Astrocyte (in vitro differentiated cells and primary cell): ENCODE measurements around the gene SCARF1. TPM values are rescaled to one million over a fixed set of nuclear protein-coding genes. Genes with fewer than 3 reads are reported as not detected.

ENCODE experiments used
- DNase-seq: peaks from one replicate; pipeline ENCODE4 v3.0.0-alpha.2; 2010; ENCODE audit warnings: low read depth
- FAIRE-seq: peaks from 2 replicates; lab custom pipeline; 2011; peaks lifted over from hg19 to GRCh38; lab: Jason Lieb, UNC
- H2AFZ ChIP-seq: 2 replicates; pipeline ENCODE4 v1.6.0; 2012; ENCODE audit warnings: low read depth, low read length, inconsistent platforms
- H3K27ac ChIP-seq: 2 replicates; pipeline ENCODE4 v1.5.1; 2011; ENCODE audit warnings: low read depth, low read length, inconsistent platforms
- H3K27me3 ChIP-seq: 2 replicates; pipeline ENCODE4 v1.6.0; 2011; ENCODE audit warnings: low read length, inconsistent platforms; ENCODE audit not compliant: insufficient read depth
- H3K36me3 ChIP-seq: 2 replicates; pipeline ENCODE4 v1.5.1; 2011; ENCODE audit warnings: low read length, inconsistent platforms; ENCODE audit not compliant: insufficient read depth
- H3K4me1 ChIP-seq: 2 replicates; pipeline ENCODE4 v1.5.1; 2011; ENCODE audit warnings: low read length, inconsistent platforms; ENCODE audit not compliant: insufficient read depth
- H3K4me2 ChIP-seq: 2 replicates; pipeline ENCODE4 v1.6.0; 2012; ENCODE audit warnings: low read length, inconsistent platforms
- H3K4me3 ChIP-seq: 2 replicates; pipeline ENCODE4 v1.5.1; 2011; ENCODE audit warnings: low read depth, mild to moderate bottlenecking, low read length, inconsistent platforms; ENCODE audit not compliant: insufficient read depth
- H3K79me2 ChIP-seq: 2 replicates; pipeline ENCODE4 v1.6.0; 2012; ENCODE audit warnings: mild to moderate bottlenecking, low read length, inconsistent platforms; ENCODE audit not compliant: insufficient read depth
- H3K9ac ChIP-seq: 2 replicates; pipeline ENCODE4 v1.6.0; 2012; ENCODE audit warnings: mild to moderate bottlenecking, low read length, inconsistent platforms
- H3K9me3 ChIP-seq: 2 replicates; pipeline ENCODE4 v1.5.1; 2012; ENCODE audit warnings: low read depth, mild to moderate bottlenecking, low read length, inconsistent platforms; ENCODE audit not compliant: insufficient read depth
- H4K20me1 ChIP-seq: 2 replicates; pipeline ENCODE4 v1.6.0; 2012; ENCODE audit warnings: low read length, inconsistent platforms; ENCODE audit not compliant: insufficient read depth
- H3K27ac Mint-ChIP-seq: one replicate; pipeline ENCODE4 v1.8.0; 2021; ENCODE audit warnings: mild to moderate bottlenecking, mixed read lengths; ENCODE audit not compliant: unreplicated experiment
- H3K27me3 Mint-ChIP-seq: one replicate; pipeline ENCODE4 v1.8.0; 2021; ENCODE audit warnings: low read depth, mixed read lengths; ENCODE audit not compliant: unreplicated experiment
- H3K36me3 Mint-ChIP-seq: one replicate; pipeline ENCODE4 v1.8.0; 2021; ENCODE audit warnings: low read depth, mixed read lengths; ENCODE audit not compliant: unreplicated experiment
- H3K4me1 Mint-ChIP-seq: one replicate; pipeline ENCODE4 v1.8.0; 2021; ENCODE audit warnings: low read depth, mixed read lengths; ENCODE audit not compliant: unreplicated experiment
- H3K4me3 Mint-ChIP-seq: one replicate; pipeline ENCODE4 v1.8.0; 2021; ENCODE audit warnings: mild to moderate bottlenecking, moderate library complexity, mixed read lengths; ENCODE audit not compliant: unreplicated experiment
- H3K9me3 Mint-ChIP-seq: one replicate; pipeline ENCODE4 v1.8.0; 2021; ENCODE audit warnings: mild to moderate bottlenecking, mixed read lengths; ENCODE audit not compliant: unreplicated experiment
- EZH2 ChIP-seq: IDR thresholded peaks from 2 replicates; pipeline ENCODE4 v1.6.1; 2012; ENCODE audit warnings: mild to moderate bottlenecking, low read length, inconsistent platforms; ENCODE audit not compliant: insufficient read depth
- total RNA-seq: library from RNA; stranded (reverse); gene quantifications from 2 replicates; pipeline ENCODE4 v1.2.1, GENCODE V29; 2021
- TF ChIP-seq, protein P1 (sequence below): IDR thresholded peaks from 2 replicates; pipeline ENCODE4 v1.5.1; 2011; ENCODE audit warnings: low read depth, mild to moderate bottlenecking, inconsistent platforms, low read length, moderate library complexity; ENCODE audit not compliant: insufficient read depth

The SCARF1 gene
- total RNA-seq, 1 donor from 2014 or later = 3.9 TPM

DNA sequence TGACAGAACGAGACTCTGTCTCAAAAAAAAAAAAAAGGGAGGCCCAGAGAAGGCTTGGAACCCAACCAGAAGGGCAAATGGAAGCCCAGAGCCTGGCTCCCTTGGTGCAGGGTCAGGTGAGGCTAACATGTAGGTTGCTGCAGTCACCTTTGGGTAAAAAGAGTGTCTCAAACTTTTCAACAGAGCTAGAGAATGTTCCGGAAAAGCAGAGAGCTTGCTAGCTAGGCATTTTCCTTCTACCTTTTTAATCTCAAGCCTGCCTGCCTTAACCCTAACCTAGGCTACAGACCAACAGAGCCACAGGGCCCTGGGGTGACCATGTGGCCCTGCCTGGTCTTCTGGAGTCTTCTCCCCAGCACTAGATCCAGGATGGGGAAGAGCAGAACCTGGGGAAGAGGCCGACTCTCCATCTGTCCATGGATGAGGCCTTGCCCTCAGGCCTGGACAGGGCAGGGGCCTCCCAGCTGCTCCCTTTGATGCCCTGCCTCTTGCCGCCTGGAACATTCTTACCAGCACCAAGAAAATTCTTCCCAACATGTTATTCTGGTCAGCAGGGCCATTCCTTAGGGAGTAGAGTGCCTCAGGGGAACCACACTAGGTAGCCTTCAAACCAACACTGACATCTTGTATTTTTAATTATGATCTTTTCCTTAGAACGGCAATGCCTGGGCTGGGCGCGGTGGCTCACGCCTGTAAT is 47.0 kb downstream of the SCARF1 start:
- Mint-ChIP-seq H3K27me3 (peaks cover 3% of the 10 kb centered on the region), H3K9me3 (no peaks in the 10 kb centered on the region), H3K4me3 (no peak overlapping the region), H3K4me1 (no peaks in the 10 kb centered on the region), H3K36me3 (peaks cover 15% of the 10 kb centered on the region), H3K27ac (no peak overlapping the region)
- H3K4me1 ChIP-seq = no peaks in the 10 kb centered on the region
- no peak overlapping the region for H3K4me3 ChIP-seq
- H3K4me2 ChIP-seq = no peak overlapping the region
- H3K9me3 ChIP-seq = peaks cover 7% of the 10 kb centered on the region
- DNase-seq (no peak), FAIRE-seq (no peak)
- no peak overlapping the region for H2AFZ ChIP-seq
- no peaks in the 10 kb centered on the region for H3K27me3 ChIP-seq
- H3K79me2 ChIP-seq = no peaks in the 10 kb centered on the region
- no peaks in the 10 kb centered on the region for H3K36me3 ChIP-seq
- no peaks in the 10 kb centered on the region for H4K20me1 ChIP-seq
- no peak overlapping the region for H3K9ac ChIP-seq
- no peak for TF ChIP-seq EZH2
- TF ChIP-seq, protein P1, sequence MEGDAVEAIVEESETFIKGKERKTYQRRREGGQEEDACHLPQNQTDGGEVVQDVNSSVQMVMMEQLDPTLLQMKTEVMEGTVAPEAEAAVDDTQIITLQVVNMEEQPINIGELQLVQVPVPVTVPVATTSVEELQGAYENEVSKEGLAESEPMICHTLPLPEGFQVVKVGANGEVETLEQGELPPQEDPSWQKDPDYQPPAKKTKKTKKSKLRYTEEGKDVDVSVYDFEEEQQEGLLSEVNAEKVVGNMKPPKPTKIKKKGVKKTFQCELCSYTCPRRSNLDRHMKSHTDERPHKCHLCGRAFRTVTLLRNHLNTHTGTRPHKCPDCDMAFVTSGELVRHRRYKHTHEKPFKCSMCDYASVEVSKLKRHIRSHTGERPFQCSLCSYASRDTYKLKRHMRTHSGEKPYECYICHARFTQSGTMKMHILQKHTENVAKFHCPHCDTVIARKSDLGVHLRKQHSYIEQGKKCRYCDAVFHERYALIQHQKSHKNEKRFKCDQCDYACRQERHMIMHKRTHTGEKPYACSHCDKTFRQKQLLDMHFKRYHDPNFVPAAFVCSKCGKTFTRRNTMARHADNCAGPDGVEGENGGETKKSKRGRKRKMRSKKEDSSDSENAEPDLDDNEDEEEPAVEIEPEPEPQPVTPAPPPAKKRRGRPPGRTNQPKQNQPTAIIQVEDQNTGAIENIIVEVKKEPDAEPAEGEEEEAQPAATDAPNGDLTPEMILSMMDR = no peak
- H3K27ac ChIP-seq = no peak overlapping the region

DNA sequence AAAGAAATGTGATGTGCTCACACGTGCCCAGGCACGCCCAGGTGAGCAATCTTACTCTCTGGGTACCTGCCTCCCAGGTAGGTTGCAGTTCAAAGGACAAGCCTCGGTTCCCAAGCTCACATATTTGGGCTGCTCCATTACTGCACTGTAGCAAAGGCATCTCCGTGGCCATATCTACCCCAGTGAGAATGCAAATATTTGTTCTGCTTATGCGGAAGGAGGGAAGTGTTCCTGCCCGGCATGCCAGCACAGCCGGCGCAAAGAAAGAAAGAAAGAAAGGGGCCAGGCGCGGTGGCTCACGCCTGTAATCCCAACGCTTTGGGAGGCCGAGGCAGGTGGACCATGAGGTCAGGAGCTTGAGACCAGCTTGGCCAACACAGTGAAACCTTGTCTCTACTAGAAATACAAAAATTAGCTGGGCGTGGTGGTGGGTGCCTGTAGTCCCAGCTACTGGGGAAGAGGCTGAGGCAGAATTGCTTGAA is 47.6 kb downstream of the SCARF1 start:
- Mint-ChIP-seq H3K36me3 (peaks cover 12% of the 10 kb centered on the region), H3K9me3 (no peaks in the 10 kb centered on the region), H3K4me3 (no peak overlapping the region), H3K4me1 (peaks cover 2% of the 10 kb centered on the region), H3K27me3 (peaks cover 5% of the 10 kb centered on the region), H3K27ac (no peak overlapping the region)
- Histone ChIP-seq H3K9ac (no peak overlapping the region), H3K36me3 (no peaks in the 10 kb centered on the region), H4K20me1 (no peaks in the 10 kb centered on the region), H3K9me3 (peaks cover 7% of the 10 kb centered on the region), H3K4me3 (no peak overlapping the region), H3K4me2 (no peak overlapping the region), H3K27me3 (no peaks in the 10 kb centered on the region), H3K27ac (no peak overlapping the region), H3K79me2 (no peaks in the 10 kb centered on the region), H3K4me1 (no peaks in the 10 kb centered on the region), H2AFZ (no peak overlapping the region)
- DNase-seq = no peak
- no peak for FAIRE-seq
- TF ChIP-seq, protein P1 = no peak
- no peak for TF ChIP-seq EZH2

DNA sequence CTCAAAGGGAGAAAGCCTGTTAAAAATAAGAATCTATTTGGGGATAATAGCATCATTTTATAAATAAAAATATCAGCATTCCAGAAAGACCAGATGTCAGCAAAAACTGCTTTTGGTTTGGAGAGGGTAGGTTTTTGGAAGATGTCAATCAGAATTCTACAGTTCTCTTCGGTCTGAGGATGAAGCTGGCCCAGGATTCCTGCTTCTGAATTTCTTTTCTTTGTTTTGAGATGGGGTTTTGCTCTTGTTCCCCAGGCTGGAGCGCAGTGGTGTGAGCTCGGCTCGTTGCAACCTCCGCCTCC is 52.0 kb downstream of the SCARF1 start:
- Histone ChIP-seq H3K4me1 (peaks cover 12% of the 10 kb centered on the region), H3K27ac (no peak overlapping the region), H3K9ac (no peak overlapping the region), H3K4me2 (no peak overlapping the region), H4K20me1 (peaks cover 4% of the 10 kb centered on the region), H3K27me3 (no peaks in the 10 kb centered on the region), H3K9me3 (no peaks in the 10 kb centered on the region), H3K4me3 (no peak overlapping the region), H3K36me3 (no peaks in the 10 kb centered on the region), H2AFZ (no peak overlapping the region), H3K79me2 (no peaks in the 10 kb centered on the region)
- H3K4me3 Mint-ChIP-seq = no peak overlapping the region
- H3K36me3 Mint-ChIP-seq = peaks cover 5% of the 10 kb centered on the region
- peaks cover 22% of the 10 kb centered on the region for H3K4me1 Mint-ChIP-seq
- H3K9me3 Mint-ChIP-seq = no peaks in the 10 kb centered on the region
- TF ChIP-seq, protein P1 = no peak
- TF ChIP-seq EZH2 = no peak
- DNase-seq = no peak
- no peak overlapping the region for H3K27ac Mint-ChIP-seq
- peaks cover 5% of the 10 kb centered on the region for H3K27me3 Mint-ChIP-seq
- FAIRE-seq = no peak
